HL-60 (cell line): ENCODE measurements around the gene B4GALNT4.

Experiments used
- DNase-seq, 2 experiments: peaks; one replicate each; pipeline ENCODE4 v3.0.0-alpha.2; 2010 to 2020; ENCODE audit warnings: low read depth in 1 of 2, low spot score in 1 of 2
- H3K27ac ChIP-seq: fragments of 250-450 bp; sonication (Bioruptor Pico); replicated peaks from 2 replicates; pipeline ENCODE4 v1.5.1; 2020; ENCODE audit warnings: mild to moderate bottlenecking, moderate library complexity
- H3K27me3 ChIP-seq: fragments of 250-450 bp; sonication (Bioruptor Pico); 2 replicates; pipeline ENCODE4 v1.5.1; 2021; ENCODE audit warnings: mild to moderate bottlenecking, moderate library complexity; ENCODE audit not compliant: insufficient read depth, poor library complexity, severe bottlenecking
- H3K4me3 ChIP-seq: replicated peaks from 2 replicates; pipeline ENCODE4 v1.5.1; 2011; ENCODE audit warnings: mild to moderate bottlenecking, control low read depth, low read length; ENCODE audit not compliant: insufficient read depth
- GABPA ChIP-seq: IDR thresholded peaks from 2 replicates; pipeline ENCODE4 v1.6.1; 2012; ENCODE audit warnings: low read depth
- POLR2AphosphoS5 ChIP-seq: IDR thresholded peaks from 2 replicates; pipeline ENCODE4 v1.6.1; 2012; ENCODE audit warnings: low read depth
- SPI1 ChIP-seq: IDR thresholded peaks from 2 replicates; pipeline ENCODE4 v1.6.1; 2012; ENCODE audit warnings: low read depth, mild to moderate bottlenecking, borderline replicate concordance
- TF ChIP-seq, protein P1 (sequence below): IDR thresholded peaks from one replicate; pipeline ENCODE4 v1.5.1; 2011; ENCODE audit warnings: low read length, control low read depth, inconsistent platforms; ENCODE audit not compliant: insufficient read depth
- TF ChIP-seq, protein P2 (sequence below): IDR thresholded peaks from 2 replicates; pipeline ENCODE4 v1.6.1; 2012; ENCODE audit warnings: low read depth; ENCODE audit not compliant: insufficient replicate concordance

The B4GALNT4 gene

DNA sequence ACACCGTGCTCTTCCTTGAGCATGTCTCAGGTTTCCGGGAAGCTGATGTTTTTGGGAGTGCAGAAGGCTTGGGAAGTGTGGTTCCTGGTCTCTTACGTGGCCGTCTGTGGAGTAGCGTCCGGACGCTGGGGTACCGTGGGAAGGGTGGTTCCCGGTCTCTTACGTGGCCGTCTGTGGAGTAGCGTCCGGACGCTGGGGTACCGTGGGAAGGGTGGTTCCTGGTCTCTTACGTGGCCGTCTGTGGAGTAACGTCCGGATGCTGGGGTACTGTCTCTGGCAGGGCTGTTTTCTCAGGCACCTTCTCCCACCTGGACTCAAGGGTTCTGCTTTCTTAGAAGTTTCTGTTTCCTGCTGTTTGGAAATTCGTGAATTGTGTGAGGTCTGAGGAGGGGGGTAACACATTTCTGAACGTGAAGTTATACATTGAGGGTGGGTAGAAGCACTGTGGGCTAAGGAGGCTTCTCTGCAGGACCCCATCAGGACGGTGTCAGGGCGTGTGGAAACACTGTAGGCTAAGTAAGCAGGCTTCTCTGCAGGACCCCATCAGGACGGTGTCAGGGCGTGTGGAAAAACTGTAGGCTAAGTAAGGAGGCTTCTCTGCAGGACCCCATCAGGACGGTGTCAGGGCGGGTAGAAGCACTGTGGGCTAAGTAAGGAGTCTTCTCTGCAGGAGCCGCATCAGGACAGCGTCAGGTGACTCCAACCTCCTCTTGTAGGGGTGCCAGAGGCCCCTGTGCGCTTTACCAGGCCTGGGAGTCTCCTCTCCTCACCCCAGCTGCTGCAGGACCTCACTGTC lies 43.3 kb upstream of the B4GALNT4 start:
- Histone ChIP-seq H3K27me3 (no peaks in the 10 kb centered on the region), H3K27ac (peak overlapping the region; percentile 44), H3K4me3 (no peak overlapping the region)
- TF ChIP-seq, protein P1, sequence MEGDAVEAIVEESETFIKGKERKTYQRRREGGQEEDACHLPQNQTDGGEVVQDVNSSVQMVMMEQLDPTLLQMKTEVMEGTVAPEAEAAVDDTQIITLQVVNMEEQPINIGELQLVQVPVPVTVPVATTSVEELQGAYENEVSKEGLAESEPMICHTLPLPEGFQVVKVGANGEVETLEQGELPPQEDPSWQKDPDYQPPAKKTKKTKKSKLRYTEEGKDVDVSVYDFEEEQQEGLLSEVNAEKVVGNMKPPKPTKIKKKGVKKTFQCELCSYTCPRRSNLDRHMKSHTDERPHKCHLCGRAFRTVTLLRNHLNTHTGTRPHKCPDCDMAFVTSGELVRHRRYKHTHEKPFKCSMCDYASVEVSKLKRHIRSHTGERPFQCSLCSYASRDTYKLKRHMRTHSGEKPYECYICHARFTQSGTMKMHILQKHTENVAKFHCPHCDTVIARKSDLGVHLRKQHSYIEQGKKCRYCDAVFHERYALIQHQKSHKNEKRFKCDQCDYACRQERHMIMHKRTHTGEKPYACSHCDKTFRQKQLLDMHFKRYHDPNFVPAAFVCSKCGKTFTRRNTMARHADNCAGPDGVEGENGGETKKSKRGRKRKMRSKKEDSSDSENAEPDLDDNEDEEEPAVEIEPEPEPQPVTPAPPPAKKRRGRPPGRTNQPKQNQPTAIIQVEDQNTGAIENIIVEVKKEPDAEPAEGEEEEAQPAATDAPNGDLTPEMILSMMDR, result no peak
- no peak for TF ChIP-seq POLR2AphosphoS5
- TF ChIP-seq GABPA, result no peak
- TF ChIP-seq SPI1, result no peak
- TF ChIP-seq, protein P2, sequence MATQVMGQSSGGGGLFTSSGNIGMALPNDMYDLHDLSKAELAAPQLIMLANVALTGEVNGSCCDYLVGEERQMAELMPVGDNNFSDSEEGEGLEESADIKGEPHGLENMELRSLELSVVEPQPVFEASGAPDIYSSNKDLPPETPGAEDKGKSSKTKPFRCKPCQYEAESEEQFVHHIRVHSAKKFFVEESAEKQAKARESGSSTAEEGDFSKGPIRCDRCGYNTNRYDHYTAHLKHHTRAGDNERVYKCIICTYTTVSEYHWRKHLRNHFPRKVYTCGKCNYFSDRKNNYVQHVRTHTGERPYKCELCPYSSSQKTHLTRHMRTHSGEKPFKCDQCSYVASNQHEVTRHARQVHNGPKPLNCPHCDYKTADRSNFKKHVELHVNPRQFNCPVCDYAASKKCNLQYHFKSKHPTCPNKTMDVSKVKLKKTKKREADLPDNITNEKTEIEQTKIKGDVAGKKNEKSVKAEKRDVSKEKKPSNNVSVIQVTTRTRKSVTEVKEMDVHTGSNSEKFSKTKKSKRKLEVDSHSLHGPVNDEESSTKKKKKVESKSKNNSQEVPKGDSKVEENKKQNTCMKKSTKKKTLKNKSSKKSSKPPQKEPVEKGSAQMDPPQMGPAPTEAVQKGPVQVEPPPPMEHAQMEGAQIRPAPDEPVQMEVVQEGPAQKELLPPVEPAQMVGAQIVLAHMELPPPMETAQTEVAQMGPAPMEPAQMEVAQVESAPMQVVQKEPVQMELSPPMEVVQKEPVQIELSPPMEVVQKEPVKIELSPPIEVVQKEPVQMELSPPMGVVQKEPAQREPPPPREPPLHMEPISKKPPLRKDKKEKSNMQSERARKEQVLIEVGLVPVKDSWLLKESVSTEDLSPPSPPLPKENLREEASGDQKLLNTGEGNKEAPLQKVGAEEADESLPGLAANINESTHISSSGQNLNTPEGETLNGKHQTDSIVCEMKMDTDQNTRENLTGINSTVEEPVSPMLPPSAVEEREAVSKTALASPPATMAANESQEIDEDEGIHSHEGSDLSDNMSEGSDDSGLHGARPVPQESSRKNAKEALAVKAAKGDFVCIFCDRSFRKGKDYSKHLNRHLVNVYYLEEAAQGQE, result no peak
- DNase-seq, result no peak

DNA sequence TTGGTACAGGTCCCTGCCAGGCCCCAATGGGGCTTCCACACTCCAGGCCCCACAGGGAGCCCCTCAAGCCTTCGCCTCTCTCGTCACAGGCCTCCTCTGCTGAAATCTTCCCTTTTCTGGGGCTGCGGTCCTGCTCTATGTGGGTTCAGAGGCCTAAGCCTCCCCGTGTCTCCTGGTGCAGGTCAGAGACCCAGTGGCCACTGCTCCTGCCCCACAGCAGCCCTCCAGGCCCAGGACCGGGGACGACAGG lies 42.8 kb upstream of the B4GALNT4 start:
- Histone ChIP-seq H3K4me3 (no peak overlapping the region), H3K27ac (peak overlapping the region; percentile 44), H3K27me3 (peaks cover 4% of the 10 kb centered on the region)
- TF ChIP-seq, protein P1, result no peak
- TF ChIP-seq SPI1, result no peak
- TF ChIP-seq, protein P2, result no peak
- no peak for TF ChIP-seq POLR2AphosphoS5
- TF ChIP-seq GABPA, result no peak
- no peak for DNase-seq

DNA sequence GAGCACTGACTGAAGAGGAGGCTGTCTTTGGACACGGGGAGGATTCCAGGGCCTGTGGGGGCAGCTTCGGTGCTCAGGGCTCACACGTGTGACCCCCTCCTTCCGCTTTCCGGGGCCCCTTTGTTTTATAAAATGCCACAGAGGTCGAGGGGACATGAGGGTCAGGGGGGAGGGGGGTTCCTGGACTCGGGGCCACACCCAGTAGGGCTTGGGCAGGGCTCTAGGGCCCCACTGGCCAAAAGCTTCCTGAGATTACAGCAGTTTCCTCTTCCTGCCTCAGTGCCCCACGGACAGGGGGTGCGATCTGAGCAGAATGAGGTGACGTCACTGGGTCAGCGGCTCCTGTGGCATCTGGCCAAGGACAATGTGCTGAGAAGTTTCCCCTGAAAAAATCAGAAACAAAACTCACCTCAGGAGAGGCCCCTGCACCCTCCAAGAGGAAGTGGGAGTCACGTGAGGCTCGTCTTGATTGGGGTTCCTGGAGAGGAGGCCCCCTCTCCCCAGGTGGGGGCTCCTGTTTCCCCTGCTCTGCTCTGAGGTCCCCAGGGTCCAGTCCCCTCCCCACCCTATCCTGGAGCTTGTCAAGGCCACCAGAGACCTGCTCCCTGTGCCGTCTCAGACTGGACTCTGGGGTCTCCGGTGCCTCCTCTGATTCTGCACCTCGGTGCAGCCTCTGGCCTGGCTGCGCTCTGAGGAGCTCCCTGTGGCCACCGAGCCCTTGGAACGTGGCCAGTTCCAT lies 42.3 kb upstream of the B4GALNT4 start:
- H3K27ac ChIP-seq, result peak overlapping the region; percentile 44

More for the DNA sequence above, 42.3 kb upstream of the B4GALNT4 start:
- DNase-seq, result peak; percentile 50 to 83
- TF ChIP-seq, protein P2, result no peak
- no peak for TF ChIP-seq GABPA
- TF ChIP-seq, protein P1, result no peak
- TF ChIP-seq SPI1, result peak; percentile 88
- TF ChIP-seq POLR2AphosphoS5, result peak; percentile 57
- no peak overlapping the region for H3K4me3 ChIP-seq
- peaks cover 4% of the 10 kb centered on the region for H3K27me3 ChIP-seq
